Occipital lobe (tissue), 2 donors: ENCODE results near the gene GNPAT. TPM values are rescaled to one million over a fixed set of nuclear protein-coding genes. Genes with fewer than 3 reads are reported as not detected.
A peak's percentile ranks its signal among the peaks of the same experiment; 100 is the strongest.
"Not testable (repeated sequence)": the region's sequence is repeated elsewhere in the genome, so short reads cannot be mapped to it uniquely, and the experiment has no call there.

Experiments used
- DNase-seq: peaks from one replicate; lab custom pipeline; 2025; lab: John Stamatoyannopoulos, UW
- total RNA-seq: library from RNA; depleted of rRNA; stranded (reverse); fragments of >200 nt; gene quantifications from one replicate; pipeline ENCODE4 v1.2.3, GENCODE V29; 2014

The GNPAT gene
- 57.1 TPM for total RNA-seq

DNA sequence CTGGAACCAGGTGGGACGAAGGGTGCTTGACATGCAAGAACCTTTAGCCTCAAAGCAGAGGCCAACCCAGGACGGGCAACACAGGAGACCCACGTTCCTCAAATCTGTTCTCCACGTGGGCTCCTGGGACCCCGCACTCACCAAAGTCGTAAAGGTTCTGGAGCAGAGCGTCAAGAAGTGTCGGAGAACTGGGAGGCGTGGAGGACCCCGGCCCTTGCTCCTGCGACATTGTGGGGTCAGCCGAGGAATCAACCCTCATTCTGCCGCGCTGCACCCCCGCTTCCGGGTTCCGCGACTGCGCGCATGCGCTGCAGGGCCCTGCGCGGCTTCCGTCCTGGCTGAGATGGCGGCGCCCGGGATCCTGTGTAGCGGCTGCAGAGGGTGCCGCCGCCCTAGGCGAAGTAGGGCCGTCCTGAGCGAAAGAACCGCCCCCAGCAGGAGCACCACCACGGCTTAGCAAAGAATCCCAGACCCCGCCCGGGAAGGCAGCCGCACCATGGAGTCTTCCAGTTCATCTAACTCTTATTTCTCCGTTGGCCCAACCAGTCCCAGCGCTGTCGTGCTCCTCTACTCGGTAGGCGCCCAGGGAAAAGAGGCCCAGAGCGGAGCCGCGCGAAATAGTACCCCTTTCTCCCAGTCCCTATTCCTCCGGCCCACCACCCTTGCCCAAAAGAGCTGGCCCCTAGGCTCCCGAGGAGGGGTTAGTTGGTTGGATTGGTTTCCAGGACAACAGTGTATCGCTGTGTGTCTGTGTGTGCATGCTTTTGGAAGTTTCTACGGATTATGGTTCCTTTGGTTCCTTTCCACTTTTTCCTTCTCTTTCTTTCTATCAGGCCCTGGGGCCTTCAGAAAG is at the start of gene GNPAT:
Gene GNPAT (plus strand): TSS at position 330 of the 853 bp plus-strand sequence. CDS start 167 bp downstream, at position 497.
- peak; percentile 78 for DNase-seq

GRCh38 chr1:231192620-231193163 is 48.3 kb upstream of the GNPAT start:
- DNase-seq: peak; percentile 29

GRCh38 chr1:231193710-231194340 is 47.2 kb upstream of the GNPAT start:
- no peak for DNase-seq

GRCh38 chr1:231194476-231194842 is 46.6 kb upstream of the GNPAT start:
- DNase-seq: no peak

GRCh38 chr1:231194843-231195516 is 46.0 kb upstream of the GNPAT start:
- no peak for DNase-seq

DNA sequence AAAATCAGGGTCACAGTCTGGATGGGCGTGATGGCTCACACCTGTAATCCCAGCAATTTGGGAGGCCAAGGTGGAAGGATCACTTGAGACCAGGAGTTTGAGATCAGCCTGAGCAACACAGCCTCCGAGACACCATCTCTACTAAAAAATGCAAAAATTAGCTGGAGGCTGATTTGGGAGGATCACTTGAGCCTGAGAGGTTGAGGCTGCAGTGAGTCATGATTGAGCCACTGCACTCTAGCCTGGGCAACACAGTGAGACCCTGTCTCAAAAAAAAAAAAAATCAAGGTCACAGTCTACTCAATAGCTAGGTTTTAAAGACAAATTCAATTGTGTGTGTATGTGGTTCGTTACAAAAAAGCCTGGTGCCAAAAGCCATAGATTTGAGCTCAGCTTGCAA is 44.7 kb upstream of the GNPAT start:
- DNase-seq: no peak

DNA sequence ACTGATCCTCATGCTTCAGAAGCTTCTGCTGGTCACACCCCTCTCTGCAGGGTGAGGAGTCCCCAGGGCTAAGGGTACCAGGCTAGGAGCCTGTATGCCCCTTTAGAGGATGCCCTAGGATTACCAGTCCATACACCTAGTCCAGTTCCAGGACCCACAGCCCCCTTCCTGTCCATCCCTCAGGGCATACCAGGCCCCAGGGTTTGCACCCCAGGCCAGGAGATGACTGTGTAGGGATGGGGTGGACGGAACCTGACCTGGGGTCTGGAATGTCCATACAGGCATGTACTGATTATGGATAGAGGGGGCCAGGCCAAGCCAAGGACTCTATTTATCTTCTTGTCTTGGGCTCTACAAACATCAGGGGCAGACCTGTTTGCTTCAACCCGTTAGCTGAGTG is 44.3 kb upstream of the GNPAT start:
- no peak for DNase-seq

DNA sequence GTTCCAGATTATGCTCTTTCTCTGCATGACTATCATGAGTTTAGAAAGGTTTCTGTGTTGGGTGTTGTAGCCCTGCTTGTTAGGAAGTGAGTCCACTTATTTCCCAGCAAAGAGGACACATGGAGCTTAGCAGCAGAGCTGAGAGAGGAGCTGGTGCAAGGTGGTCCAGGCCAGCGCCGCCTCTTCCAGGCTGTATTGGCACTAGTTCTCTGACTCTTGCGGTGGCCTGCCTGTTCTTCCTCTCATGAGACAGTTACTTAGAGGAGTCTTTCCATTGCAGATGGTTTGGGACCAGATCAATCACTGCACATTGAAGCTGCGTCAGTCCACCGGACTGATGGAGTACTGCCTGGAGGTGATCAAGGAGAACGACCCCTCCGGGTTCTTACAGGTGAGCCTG is 41.1 kb upstream of the GNPAT start:
- no peak for DNase-seq

GRCh38 chr1:231200388-231201031 is 40.5 kb upstream of the GNPAT start:
- no peak for DNase-seq

DNA sequence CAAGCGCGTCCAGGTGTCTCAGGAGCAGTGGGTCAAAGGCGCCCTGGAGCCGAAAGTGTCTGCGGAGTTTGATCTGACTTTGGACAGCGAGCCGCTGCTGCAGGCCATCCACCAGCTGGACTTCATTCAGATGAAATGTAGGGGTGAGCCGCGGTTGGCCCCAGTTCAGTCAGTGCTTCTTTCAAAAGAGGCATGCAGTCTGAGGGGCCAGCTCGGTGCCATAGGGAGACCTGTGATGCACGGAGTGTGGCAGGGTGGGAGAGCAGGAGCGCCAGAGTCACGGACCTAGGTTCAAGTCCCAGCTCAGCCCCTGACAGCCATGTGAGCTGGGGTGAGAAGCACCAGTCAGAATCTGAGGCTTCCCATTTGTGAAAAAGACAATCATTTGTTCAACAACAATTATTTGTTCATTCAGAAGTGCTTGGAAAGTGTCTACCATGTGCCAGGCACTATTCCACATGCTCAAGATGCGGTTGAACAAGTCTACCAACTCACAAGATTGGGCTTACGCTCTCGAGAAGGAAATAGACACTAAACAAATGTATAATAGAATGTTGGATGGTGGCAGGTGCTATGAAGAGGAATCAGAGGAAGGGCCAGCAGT is 39.5 kb upstream of the GNPAT start:
- DNase-seq: no peak

DNA sequence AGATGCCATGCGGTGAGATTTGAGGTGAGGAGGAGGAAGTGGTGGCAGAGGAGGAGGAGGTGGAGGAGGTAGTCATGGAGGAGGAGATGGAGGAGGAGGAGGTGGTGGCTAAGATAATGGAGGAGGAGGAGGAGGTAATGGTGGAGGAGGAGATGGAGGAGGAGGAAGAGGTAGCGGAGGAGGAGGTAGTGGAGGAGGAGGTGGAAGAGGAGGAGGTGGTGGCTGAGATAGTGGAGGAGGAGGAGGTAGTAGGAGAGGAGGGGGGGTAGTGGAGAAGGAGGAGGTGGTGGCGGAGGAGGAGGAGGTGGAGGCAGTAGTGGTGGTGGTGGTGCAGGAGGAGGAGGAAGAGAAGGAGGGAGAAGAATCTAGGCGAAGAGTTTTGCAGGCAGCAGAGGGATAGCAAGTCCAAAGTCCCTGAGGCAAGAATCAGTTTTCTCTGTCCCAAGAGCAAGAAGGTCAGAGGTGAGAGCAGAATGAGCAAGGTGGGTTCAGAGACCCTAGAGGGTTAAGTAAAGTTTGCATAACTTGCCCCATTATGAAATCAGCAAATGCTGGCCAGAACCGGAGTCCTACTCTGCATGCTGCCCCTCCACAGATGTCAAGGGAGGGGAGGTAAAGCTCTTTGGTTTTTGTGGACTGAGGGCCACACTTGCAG is 38.9 kb upstream of the GNPAT start:
- DNase-seq: no peak

DNA sequence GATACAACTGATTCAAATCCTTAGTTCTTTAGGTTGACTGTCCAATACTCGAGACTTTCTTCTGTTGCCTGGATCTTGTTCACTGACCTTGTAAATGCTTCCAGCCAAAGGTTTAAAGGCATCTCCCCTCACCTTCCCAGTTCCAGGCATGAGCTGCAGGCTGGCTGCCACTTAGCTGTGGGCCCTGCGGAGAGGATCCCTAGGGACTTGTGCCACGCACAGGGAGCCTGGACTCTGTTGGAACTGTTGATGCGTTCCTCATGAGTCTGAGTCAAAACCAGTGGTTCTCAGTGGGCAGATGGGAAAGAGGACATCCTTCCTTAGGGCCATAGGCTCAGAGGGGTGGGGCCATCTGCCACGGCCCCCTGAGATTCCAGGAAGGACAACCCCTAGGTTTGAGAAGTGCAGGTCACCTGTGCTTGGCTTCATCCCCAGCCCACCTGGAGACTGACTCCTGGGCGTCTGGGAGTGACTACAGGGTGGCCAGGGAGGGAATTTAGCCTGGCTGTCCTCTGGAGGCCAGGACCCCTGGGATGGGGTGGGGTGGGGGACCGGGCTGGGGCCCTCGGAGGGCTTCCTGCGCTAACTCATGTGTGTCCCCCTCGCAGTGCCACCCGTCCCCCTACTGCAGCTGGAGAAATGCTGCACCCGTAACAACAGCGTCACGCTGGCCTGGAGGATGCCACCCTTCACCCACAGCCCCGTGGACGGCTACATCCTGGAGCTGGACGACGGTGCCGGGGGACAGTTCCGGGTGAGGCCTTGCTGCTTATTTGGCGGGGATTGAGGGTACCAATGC is 37.6 kb upstream of the GNPAT start:
- no peak for DNase-seq

DNA sequence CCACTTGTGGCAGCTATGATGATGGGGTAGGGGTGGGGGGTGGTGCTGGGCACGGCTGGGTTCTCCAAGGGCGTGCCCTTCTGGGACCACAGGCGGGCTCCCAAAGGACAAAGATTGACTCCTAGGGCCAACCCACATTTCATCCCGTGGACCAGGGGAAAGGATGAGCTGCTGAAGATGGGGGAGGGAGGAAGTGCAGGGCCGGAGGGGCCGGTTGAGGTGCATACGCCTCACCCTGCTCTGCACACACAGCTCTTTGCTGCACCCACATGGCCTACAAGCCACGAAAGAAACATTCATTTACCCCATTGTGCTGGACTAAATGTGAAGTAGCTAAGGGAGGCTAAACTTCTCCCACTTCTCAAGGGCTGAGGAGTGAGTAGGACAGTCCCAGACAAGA is 34.2 kb upstream of the GNPAT start:
- no peak for DNase-seq

DNA sequence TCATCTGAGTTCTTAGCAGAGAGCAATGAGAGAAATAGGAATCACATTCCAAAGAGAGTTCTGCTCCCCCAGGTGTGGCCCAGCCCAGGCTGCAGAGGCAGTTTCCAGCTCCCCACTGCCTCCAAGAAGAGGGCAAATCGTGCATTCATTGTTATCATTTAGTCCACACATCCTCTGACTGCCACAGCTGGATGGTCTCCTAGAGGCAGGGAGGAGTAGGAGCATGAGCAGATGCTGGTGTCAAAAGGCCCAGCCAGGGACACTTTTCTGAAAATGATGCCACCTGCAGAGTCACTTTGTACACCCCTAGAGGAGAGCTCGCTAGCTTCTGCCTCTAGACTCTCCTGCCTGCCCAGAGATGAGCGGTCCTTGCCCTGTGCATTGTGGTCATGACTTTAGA is 33.6 kb upstream of the GNPAT start:
- DNase-seq: no peak

DNA sequence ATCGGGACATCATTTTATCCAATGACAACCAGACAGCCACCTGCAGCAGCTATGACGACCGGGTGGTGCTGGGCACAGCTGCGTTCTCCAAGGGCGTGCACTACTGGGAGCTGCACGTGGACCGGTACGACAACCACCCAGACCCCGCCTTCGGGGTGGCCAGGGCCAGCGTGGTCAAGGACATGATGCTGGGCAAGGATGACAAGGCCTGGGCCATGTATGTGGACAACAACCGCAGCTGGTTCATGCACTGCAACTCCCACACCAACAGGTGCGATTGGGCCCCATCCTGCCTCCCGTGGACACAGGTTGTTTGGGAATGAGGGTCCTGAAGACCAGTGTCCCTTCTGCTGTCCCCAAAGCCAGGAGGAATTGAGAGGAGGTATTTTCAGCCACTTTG is 32.0 kb upstream of the GNPAT start:
- no peak for DNase-seq

DNA sequence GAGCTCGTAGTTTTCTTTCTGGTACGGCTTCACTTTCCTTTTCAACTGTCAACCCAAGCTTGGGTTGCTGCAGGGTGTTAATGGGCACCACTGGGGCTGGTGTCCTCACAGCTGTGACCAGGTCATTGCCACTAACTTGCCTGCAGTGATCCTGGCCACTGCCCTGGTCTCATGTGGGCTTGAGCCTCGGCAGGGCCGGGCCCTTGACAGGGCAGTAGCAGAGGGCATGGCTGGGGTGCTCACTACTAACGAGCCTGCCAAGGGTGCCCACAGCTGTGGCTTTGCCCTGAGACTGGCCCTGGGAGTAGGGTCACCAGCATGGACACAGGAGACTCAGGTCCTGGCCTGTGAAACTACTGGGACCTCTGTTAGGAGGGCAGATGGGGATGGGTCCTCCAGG is 31.5 kb upstream of the GNPAT start:
- no peak for DNase-seq

DNA sequence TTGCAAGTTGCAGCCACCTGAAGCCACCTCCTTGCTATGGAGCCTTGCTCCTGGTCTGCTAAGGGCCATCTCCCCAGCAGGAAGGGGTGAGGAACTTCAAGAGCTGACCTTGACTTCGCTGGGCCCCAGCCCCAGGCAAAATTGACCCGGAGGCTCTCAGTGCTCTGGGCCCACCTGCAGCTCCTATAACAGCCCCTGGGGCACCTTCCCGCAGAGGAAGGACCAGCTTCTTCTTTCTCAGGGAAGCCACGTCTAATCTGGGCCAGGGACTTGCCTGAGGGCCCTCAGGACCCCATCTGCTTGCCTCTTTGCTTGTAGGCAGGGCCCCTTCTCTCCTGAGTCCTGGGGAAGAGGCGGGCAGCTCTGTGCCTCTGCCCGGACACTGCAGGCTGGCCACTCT is 30.9 kb upstream of the GNPAT start:
- no peak for DNase-seq

GRCh38 chr1:231211005-231211857 is 29.8 kb upstream of the GNPAT start:
- peak; percentile 20 for DNase-seq

GRCh38 chr1:231212301-231212700 is 28.7 kb upstream of the GNPAT start:
- not testable (repeated sequence) for DNase-seq
